Measurements from ENCODE around the gene SURF1. TPM values are rescaled to one million over a fixed set of nuclear protein-coding genes. Genes with fewer than 3 reads are reported as not detected.

SURF1 gene
- total RNA-seq, 1 donor from 2014 or later = 27.3 TPM

DNA sequence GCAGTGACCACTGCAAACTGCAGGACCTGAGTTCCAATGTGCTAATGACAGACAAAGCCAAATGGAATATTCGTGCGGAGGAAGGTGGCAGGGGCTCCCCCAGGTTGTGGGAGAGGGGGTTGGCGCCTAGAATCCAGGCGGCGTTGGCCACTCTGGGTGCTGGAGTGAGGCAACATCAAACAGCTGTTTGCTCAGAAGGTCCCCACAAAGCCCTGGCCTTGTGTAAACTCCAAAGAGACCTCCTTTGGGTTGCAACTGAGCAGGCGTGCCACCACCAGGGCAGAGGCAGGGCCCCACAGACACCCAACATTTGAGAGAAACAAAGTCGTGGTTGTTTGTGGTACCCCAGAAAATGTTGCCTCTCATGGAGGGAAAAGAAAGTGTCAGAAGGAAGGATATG, 34.4 kb upstream of the SURF1 start:
- H3K4me3 ChIP-seq (ENCODE audit: low read depth, low read length) = no peak overlapping the region
- TF ChIP-seq, protein P1, sequence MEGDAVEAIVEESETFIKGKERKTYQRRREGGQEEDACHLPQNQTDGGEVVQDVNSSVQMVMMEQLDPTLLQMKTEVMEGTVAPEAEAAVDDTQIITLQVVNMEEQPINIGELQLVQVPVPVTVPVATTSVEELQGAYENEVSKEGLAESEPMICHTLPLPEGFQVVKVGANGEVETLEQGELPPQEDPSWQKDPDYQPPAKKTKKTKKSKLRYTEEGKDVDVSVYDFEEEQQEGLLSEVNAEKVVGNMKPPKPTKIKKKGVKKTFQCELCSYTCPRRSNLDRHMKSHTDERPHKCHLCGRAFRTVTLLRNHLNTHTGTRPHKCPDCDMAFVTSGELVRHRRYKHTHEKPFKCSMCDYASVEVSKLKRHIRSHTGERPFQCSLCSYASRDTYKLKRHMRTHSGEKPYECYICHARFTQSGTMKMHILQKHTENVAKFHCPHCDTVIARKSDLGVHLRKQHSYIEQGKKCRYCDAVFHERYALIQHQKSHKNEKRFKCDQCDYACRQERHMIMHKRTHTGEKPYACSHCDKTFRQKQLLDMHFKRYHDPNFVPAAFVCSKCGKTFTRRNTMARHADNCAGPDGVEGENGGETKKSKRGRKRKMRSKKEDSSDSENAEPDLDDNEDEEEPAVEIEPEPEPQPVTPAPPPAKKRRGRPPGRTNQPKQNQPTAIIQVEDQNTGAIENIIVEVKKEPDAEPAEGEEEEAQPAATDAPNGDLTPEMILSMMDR (conservative IDR thresholded peaks at IDR 0.05; ENCODE audit: low read depth, low read length) = no peak
- no peak for DNase-seq (ENCODE audit: low read depth)

- no peak overlapping the region for H3K4me3 ChIP-seq (ENCODE audit: low read depth, low read length)
- TF ChIP-seq, protein P1 (conservative IDR thresholded peaks at IDR 0.05; ENCODE audit: low read depth, low read length) = no peak
These were observed 33.3 kb upstream of the SURF1 start for GRCh38 chr9:133389562-133389961.

DNA sequence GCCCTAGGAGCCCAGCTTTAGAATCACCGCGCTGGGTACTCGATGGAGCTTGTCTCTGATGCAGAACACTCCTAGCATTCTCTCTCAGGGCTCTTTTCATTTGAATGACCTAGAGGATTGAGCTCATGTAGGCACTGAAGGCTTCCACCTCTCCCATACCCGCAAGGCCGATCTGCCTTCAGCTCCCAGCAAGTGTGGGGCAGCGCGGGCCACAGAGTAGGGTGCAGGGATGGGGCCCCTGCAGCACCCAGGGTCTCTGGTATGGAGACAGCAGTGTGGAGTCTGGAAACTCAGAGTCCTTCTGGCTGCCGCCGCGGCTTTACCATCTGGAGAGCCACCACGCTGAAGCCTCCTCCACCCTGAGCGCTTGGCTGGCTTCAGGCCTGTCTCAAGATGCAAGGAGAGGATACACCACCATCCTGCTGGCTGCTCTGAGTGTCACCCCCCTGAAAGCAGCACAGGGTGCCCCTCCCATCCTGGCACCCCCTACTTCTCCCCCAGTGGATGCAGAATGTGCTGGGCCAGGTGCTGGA, 32.8 kb upstream of the SURF1 start:
- no peak for DNase-seq (ENCODE audit: low read depth)
- no peak overlapping the region for H3K4me3 ChIP-seq (ENCODE audit: low read depth, low read length)
- TF ChIP-seq, protein P1 (conservative IDR thresholded peaks at IDR 0.05; ENCODE audit: low read depth, low read length) = no peak

More at GRCh38 chr9:133389562-133389961, 33.3 kb upstream of the SURF1 start:
- no peak for DNase-seq (ENCODE audit: low read depth)

DNA sequence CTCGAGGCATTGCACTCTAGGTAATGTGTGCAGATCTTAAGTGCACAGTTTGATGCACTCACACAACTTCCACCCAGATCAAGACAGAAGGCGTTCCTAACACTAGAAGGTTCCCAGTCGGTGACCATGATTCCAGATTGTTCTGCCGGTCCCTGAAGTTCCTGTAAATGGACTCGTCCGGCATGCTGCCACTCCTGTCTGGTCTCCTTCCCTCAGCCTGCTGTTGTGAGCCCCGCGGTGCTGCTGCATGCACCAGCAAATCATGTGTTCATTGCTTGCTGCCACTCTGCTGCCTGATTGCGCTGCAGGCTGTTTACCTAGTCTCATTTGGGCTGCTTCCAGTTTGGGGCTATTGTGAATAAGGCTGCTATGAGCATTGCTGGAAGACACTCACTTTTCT, 31.4 kb upstream of the SURF1 start:
- H3K4me3 ChIP-seq (ENCODE audit: low read depth, low read length) = no peak overlapping the region
- DNase-seq (ENCODE audit: low read depth) = no peak
- TF ChIP-seq, protein P1 (conservative IDR thresholded peaks at IDR 0.05; ENCODE audit: low read depth, low read length) = no peak

DNA sequence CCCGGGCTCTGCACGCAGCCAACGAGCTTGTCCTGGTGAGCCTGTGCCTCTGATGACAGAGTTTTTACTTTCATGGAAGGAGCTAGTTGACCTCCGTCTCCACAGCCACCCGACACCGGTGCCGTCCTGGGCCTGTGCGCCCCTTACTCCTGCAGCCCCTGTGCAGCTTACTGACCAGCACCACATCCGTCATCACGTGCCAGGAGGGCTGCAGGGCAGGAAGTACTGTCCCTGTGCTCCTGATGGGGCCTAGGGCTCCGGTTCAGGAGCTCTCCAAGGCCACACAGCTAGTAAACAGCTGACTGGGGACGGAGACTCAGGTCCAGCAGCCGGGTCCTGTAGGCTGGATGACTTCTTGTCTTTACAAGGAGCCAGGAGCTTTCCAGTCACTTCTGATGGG, 30.1 kb upstream of the SURF1 start:
- DNase-seq (ENCODE audit: low read depth) = no peak
- TF ChIP-seq, protein P1 (conservative IDR thresholded peaks at IDR 0.05; ENCODE audit: low read depth, low read length) = no peak

GRCh38 chr9:133385452-133385851, 29.2 kb upstream of the SURF1 start:
- TF ChIP-seq, protein P1 (conservative IDR thresholded peaks at IDR 0.05; ENCODE audit: low read depth, low read length) = no peak
- no peak for DNase-seq (ENCODE audit: low read depth)
- no peak overlapping the region for H3K4me3 ChIP-seq (ENCODE audit: low read depth, low read length)

More for the DNA sequence above, 30.1 kb upstream of the SURF1 start:
- H3K4me3 ChIP-seq (ENCODE audit: low read depth, low read length) = no peak overlapping the region

- TF ChIP-seq, protein P1 (conservative IDR thresholded peaks at IDR 0.05; ENCODE audit: low read depth, low read length) = no peak
- no peak overlapping the region for H3K4me3 ChIP-seq (ENCODE audit: low read depth, low read length)
- DNase-seq (ENCODE audit: low read depth) = no peak
These were observed 28.5 kb upstream of the SURF1 start for GRCh38 chr9:133384736-133385321.

Measured in epithelial cell of proximal tubule (primary cell).